Spleen (tissue), 11 donors: ENCODE results near the gene MARCHF11. TPM values are rescaled to one million over a fixed set of nuclear protein-coding genes. Genes with fewer than 3 reads are reported as not detected.

ENCODE experiments used
- DNase-seq: peaks from one replicate; pipeline ENCODE4 v3.0.0-alpha.2; 2020
- H3K27ac ChIP-seq, 8 donors: fragments of 200-600 bp; sonication (generic) in 7 of 8; 1 replicate in 4 of 8; 2 replicates in 4 of 8; pipeline versions ENCODE4 v1.5.0 to v1.8.0; 2016 to 2021; ENCODE audit warnings: inconsistent platforms in 4 of 8, mild to moderate bottlenecking in 4 of 8, moderate library complexity in 1 of 8
- H3K27me3 ChIP-seq, 7 donors: fragments of 200-600 bp; sonication (generic) in 6 of 7; replicated peaks in 1 of 7; 1 replicate in 4 of 7; 2 replicates in 3 of 7; pipeline versions ENCODE4 v1.5.0 to v1.8.0; 2016 to 2021; ENCODE audit warnings: inconsistent platforms in 3 of 7, mild to moderate bottlenecking in 1 of 7
- H3K36me3 ChIP-seq, 6 donors: fragments of 200-600 bp; sonication (generic) in 5 of 6; 1 replicate in 4 of 6; 2 replicates in 2 of 6; pipeline versions ENCODE4 v1.5.0 to v1.8.0; 2016 to 2021; ENCODE audit warnings: inconsistent platforms in 2 of 6
- H3K4me1 ChIP-seq, 6 donors: fragments of 200-600 bp; sonication (generic) in 5 of 6; 1 replicate in 3 of 6; 2 replicates in 3 of 6; pipeline versions ENCODE4 v1.5.0 to v1.8.0; 2016 to 2021; ENCODE audit warnings: inconsistent platforms in 3 of 6
- H3K4me3 ChIP-seq, 8 donors: fragments of 200-600 bp; sonication (generic) in 7 of 8; 1 replicate in 4 of 8; 2 replicates in 4 of 8; pipeline versions ENCODE4 v1.5.0 to v1.8.0; 2016 to 2021; ENCODE audit warnings: inconsistent platforms in 4 of 8, mild to moderate bottlenecking in 4 of 8, moderate library complexity in 2 of 8
- H3K9me3 ChIP-seq, 8 donors: fragments of 200-600 bp; sonication (generic) in 7 of 8; 1 replicate in 4 of 8; 2 replicates in 4 of 8; pipeline versions ENCODE4 v1.5.0 to v1.8.0; 2016 to 2021; ENCODE audit warnings: inconsistent platforms in 4 of 8
- POLR2A ChIP-seq, 3 donors: fragments of 450-650 bp; IDR thresholded peaks; one replicate each; pipeline ENCODE4 v1.5.1; 2017; ENCODE audit warnings: antibody characterized with exemption in 3 of 3, mild to moderate bottlenecking in 1 of 3
- POLR2AphosphoS5 ChIP-seq, 3 donors: sonication (generic); formaldehyde crosslinking; IDR thresholded peaks; one replicate each; pipeline ENCODE4 v1.5.1; 2017; ENCODE audit warnings: antibody characterized with exemption in 3 of 3
- WGBS, 5 donors: extraction: QIAGEN DNeasy Blood & Tissue Kit in 3 of 5; methylation state at CpG; one replicate each; pipeline versions ENCODE4 v1.1.5 to v1.1.7; 2013 to 2018; 5-methylcytosine and 5-hydroxymethylcytosine counted together
- intact Hi-C: fragments of 100-400 bp; cut with DNase I; formaldehyde crosslinking; loops from one replicate; pipeline ENCODE4 v1.15.0; 2023; ENCODE audit warnings: low total_unique reads
- polyA plus RNA-seq, 3 donors: library from polyadenylated mRNA; stranded (reverse); fragments of 200-250 nt; gene quantifications; one replicate each; pipeline ENCODE4 v1.2.1, GENCODE V29; 2013
- total RNA-seq, 7 donors: library from RNA; depleted of rRNA in 3 of 7; stranded (reverse); fragments of >200 nt in 3 of 7; fragmentation: NEBNext Ultra II Directional in 4 of 7; extraction: Animal tissue kit (Norgen Biotek cat#: 25700) in 4 of 7; gene quantifications; one replicate each; pipeline versions ENCODE4 v1.1.0 to v1.2.1, GENCODE V29; 2016 to 2021
- TF ChIP-seq, protein P1 (sequence below), 11 experiments: fragments of 200-600 bp in 7 of 11; fragments of 450-650 bp in 4 of 11; sonication (generic) in 4 of 11; IDR thresholded peaks in 8 of 11; conservative IDR thresholded peaks in 3 of 11; 1 replicate in 7 of 11; 2 replicates in 4 of 11; pipeline versions ENCODE4 v1.4.0 to v1.8.0; 2016 to 2021; ENCODE audit warnings: antibody characterized with exemption in 11 of 11, inconsistent platforms in 4 of 11, mild to moderate bottlenecking in 1 of 11
- donor health status: healthy with polysubstance abuse.
- donor health status: DM: no; HTN: no; CAD: no; lungs with moderate emphysema.
- donor health status: DM: no; HTN: no; CAD: no.
- donor health status: Bipolar disorder and iron deficiency.
- donor health status: healthy.
- donor health status: DM: no; HTN: no; CAD: no.
- donor health status: DM: yes; HTN: yes; CAD: no.

MARCHF11 gene
- total and polyA plus RNA-seq, 10 donors: not detected

DNA sequence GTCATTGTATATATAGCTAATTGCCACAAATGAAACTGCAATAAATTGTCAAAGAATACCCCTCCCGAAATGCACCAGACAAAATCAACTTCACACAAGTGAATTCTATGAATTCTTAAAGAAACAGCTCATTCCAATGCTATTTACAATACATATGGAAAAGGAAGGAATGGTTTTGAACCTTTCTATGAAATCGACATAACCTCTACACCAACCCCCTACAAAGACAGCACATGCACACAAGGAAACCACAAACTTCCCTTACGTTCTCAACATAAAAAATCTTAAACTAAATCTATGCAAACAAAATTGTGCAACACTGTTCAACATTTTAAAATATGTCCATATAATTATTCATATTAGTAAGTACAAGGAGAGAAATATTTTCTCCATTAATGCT is 39.2 kb downstream of the MARCHF11 start:
- Histone ChIP-seq H3K9me3 (peaks cover 0 to 32% (median 19%) of the 10 kb centered on the region in 8 donors), H3K27me3 (no peaks in the 10 kb centered on the region), H3K4me3 (no peak overlapping the region), H3K4me1 (no peaks in the 10 kb centered on the region), H3K36me3 (no peaks in the 10 kb centered on the region), H3K27ac (no peak overlapping the region)
- 27 to 45% (median 28%) methylated on average over 3 of the region's 3 CpGs for WGBS, 5 donors
- intact Hi-C loops: no loop called here
- DNase-seq: no peak
- TF ChIP-seq POLR2AphosphoS5 (IDR thresholded peaks at IDR 0.05): no peak
- TF ChIP-seq POLR2A (IDR thresholded peaks at IDR 0.05): no peak

DNA sequence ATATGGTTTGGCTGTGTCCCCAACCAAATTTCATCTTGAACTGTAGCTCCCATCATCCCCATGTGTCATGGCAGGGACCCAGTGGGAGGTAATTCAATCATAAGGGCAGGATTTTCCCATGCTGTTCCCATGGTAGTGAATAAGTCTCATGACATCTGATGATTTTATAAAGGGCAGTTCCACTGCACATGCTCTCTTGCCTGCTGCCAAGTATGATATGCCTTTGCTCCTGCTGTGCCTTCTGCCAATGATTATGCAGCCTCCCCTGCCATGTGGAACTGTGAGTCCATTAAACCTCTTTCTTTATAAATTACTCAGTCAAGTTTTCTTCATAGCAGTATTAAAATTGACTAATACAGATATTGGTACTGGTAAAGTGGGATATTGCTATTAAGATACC is 42.4 kb downstream of the MARCHF11 start:
- no peaks in the 10 kb centered on the region for H3K4me1 ChIP-seq
- TF ChIP-seq, protein P1, sequence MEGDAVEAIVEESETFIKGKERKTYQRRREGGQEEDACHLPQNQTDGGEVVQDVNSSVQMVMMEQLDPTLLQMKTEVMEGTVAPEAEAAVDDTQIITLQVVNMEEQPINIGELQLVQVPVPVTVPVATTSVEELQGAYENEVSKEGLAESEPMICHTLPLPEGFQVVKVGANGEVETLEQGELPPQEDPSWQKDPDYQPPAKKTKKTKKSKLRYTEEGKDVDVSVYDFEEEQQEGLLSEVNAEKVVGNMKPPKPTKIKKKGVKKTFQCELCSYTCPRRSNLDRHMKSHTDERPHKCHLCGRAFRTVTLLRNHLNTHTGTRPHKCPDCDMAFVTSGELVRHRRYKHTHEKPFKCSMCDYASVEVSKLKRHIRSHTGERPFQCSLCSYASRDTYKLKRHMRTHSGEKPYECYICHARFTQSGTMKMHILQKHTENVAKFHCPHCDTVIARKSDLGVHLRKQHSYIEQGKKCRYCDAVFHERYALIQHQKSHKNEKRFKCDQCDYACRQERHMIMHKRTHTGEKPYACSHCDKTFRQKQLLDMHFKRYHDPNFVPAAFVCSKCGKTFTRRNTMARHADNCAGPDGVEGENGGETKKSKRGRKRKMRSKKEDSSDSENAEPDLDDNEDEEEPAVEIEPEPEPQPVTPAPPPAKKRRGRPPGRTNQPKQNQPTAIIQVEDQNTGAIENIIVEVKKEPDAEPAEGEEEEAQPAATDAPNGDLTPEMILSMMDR (IDR thresholded peaks at IDR 0.05 in 8 of 11, conservative IDR thresholded peaks at IDR 0.05 in 3 of 11): no peak
- TF ChIP-seq POLR2AphosphoS5 (IDR thresholded peaks at IDR 0.05) (no peak), POLR2A (IDR thresholded peaks at IDR 0.05) (no peak)
- DNase-seq: no peak
- peaks cover 0 to 31% (median 19%) of the 10 kb centered on the region in 8 donors for H3K9me3 ChIP-seq
- intact Hi-C loops: no loop called here
- no peaks in the 10 kb centered on the region for H3K36me3 ChIP-seq
- H3K4me3 ChIP-seq: no peak overlapping the region
- no peaks in the 10 kb centered on the region for H3K27me3 ChIP-seq
- H3K27ac ChIP-seq: no peak overlapping the region

DNA sequence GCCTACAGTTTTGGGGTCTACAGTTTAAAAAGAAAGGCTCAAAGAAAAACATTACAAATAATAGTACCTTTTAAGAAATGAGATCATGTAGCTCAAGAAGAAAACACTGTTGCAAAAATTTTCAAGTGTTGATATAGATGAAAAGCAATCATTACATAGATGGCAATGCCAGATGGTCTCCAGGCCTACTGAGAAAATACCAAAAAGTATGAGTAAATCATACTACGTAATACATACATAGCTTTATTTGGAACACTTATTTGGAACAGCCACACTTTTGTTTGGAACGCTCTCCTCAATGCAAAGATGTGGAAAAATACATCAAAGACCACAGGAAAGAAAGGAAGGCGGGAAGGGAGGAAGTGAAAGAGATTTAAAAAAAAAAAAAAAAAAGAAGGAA is 44.1 kb downstream of the MARCHF11 start:
- intact Hi-C loops: no loop called here
- H3K4me3 ChIP-seq: no peak overlapping the region
- TF ChIP-seq POLR2AphosphoS5 (IDR thresholded peaks at IDR 0.05): no peak
- no peak for TF ChIP-seq POLR2A (IDR thresholded peaks at IDR 0.05)
- TF ChIP-seq, protein P1 (IDR thresholded peaks at IDR 0.05 in 8 of 11, conservative IDR thresholded peaks at IDR 0.05 in 3 of 11): no peak
- H3K27me3 ChIP-seq: no peaks in the 10 kb centered on the region
- H3K27ac ChIP-seq: no peak overlapping the region
- 68 to 76% (median 71%) methylated on average over 3 of the region's 3 CpGs for WGBS, 5 donors
- no peak for DNase-seq
- H3K4me1 ChIP-seq: no peaks in the 10 kb centered on the region
- H3K36me3 ChIP-seq: no peaks in the 10 kb centered on the region
- peaks cover 0 to 31% (median 19%) of the 10 kb centered on the region in 8 donors for H3K9me3 ChIP-seq

DNA sequence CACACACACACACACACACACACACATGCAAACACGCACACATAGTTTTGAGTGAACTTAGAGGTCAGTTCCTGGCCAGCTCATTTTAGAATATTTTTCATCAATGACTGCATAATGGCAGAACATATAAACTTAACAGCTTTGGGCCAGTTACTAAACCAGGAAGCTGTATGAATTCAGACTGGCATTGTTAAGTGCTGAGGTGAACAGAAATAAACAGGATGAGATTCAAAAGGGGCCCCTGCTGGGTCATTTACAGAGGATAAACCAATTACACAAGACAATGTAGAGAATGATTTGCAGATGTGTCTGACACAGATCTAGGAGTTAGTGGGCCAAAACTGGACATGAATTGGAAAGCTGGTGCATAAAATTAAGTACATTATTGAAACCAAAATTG is 44.6 kb downstream of the MARCHF11 start:
- no peaks in the 10 kb centered on the region for H3K36me3 ChIP-seq
- DNase-seq: no peak
- intact Hi-C loops: no loop called here
- peaks cover 0 to 31% (median 19%) of the 10 kb centered on the region in 8 donors for H3K9me3 ChIP-seq
- H3K27ac ChIP-seq: no peak overlapping the region
- 48 to 81% (median 75%) methylated on average over 1 of the region's 1 CpG for WGBS, 5 donors
- no peaks in the 10 kb centered on the region for H3K27me3 ChIP-seq
- no peaks in the 10 kb centered on the region for H3K4me1 ChIP-seq
- TF ChIP-seq POLR2AphosphoS5 (IDR thresholded peaks at IDR 0.05) (no peak), POLR2A (IDR thresholded peaks at IDR 0.05) (no peak)
- TF ChIP-seq, protein P1 (IDR thresholded peaks at IDR 0.05 in 8 of 11, conservative IDR thresholded peaks at IDR 0.05 in 3 of 11): no peak
- H3K4me3 ChIP-seq: no peak overlapping the region

DNA sequence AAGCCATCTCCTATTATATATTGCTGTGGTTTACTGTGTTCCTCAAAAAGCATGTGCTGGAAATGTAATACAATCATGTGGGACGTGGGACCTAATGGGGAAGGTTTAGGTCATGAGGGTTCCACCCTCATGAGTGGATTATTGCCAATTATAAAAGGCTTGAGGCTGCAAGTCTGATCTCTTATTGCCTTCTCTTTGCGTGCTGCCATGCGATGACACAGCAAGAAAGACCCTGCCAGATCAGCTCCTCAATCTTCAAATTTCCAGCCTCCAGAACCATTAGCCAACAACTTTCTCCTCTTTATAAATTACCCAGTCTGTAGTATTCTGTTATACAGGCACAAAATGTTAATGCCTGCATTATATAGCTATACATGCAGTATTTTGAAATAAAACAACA is 45.4 kb downstream of the MARCHF11 start:
- no peak for DNase-seq
- intact Hi-C loops: no loop called here
- TF ChIP-seq POLR2A (IDR thresholded peaks at IDR 0.05) (no peak), POLR2AphosphoS5 (IDR thresholded peaks at IDR 0.05) (no peak)
- TF ChIP-seq, protein P1 (IDR thresholded peaks at IDR 0.05 in 8 of 11, conservative IDR thresholded peaks at IDR 0.05 in 3 of 11): no peak

More for the DNA sequence above, 45.4 kb downstream of the MARCHF11 start:
- peaks cover 0 to 30% (median 19%) of the 10 kb centered on the region in 8 donors for H3K9me3 ChIP-seq
- no peaks in the 10 kb centered on the region for H3K36me3 ChIP-seq
- 69 to 82% (median 78%) methylated on average over 3 of the region's 3 CpGs for WGBS, 5 donors
- H3K27me3 ChIP-seq: no peaks in the 10 kb centered on the region
- no peak overlapping the region for H3K4me3 ChIP-seq
- H3K27ac ChIP-seq: no peak overlapping the region
- no peaks in the 10 kb centered on the region for H3K4me1 ChIP-seq
